Measurements from ENCODE around the gene PIP4K2A.

Gene PIP4K2A

DNA sequence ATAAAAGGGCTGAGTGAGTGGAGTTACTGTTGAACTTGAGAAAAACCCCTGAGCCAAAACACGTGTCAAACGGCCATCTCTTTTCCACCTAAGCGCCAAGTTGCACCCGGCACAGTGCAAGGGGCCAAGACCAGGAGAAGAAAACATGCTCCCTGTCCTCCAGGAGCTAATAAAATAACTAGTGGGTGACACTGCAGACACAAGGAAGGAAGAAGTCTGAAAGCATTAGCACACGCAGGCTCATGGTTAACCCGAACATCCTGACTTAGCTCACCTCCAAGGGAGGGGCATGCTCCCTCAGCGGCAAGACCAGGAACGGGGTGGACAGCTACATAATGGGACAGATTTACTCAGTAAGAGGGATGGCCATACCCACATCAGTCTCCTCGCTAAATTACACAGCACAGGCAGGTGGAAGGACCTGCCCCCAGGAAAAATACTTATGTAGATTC is 65.0 kb downstream of the PIP4K2A start:
- H4K8ac ChIP-seq (ENCODE audit: low read depth, low read length) = no peak overlapping the region
- no peaks in the 10 kb centered on the region for H3K27me3 ChIP-seq (ENCODE audit: insufficient read depth, low read length, poor library complexity)
- no peak overlapping the region for H3K4me3 ChIP-seq (ENCODE audit: low read length)
- H3K23ac ChIP-seq (ENCODE audit: low read length) = no peak overlapping the region
- no peak overlapping the region for H3K4ac ChIP-seq (ENCODE audit: low read depth, low read length)
- no peak for DNase-seq
- peaks cover 3% of the 10 kb centered on the region for H3K79me1 ChIP-seq (ENCODE audit: low read length)
- H2BK120ac ChIP-seq (ENCODE audit: low read depth, low read length) = no peak overlapping the region
- no peak overlapping the region for H3K9ac ChIP-seq (ENCODE audit: low read length)
- peak overlapping the region; percentile 25 for H2BK5ac ChIP-seq (ENCODE audit: low read length)
- no peak overlapping the region for H3K27ac ChIP-seq (ENCODE audit: low read depth, low read length)
- no peak overlapping the region for H4K5ac ChIP-seq (ENCODE audit: low read length)
- H3K36me3 ChIP-seq (ENCODE audit: control insufficient read depth, insufficient read depth, low read length) = no peaks in the 10 kb centered on the region
- H2AK5ac ChIP-seq (ENCODE audit: low read length) = no peak overlapping the region
- H3K56ac ChIP-seq (ENCODE audit: low read length) = no peak overlapping the region
- no peak overlapping the region for H2BK15ac ChIP-seq (replicated peaks; ENCODE audit: low read depth)
- H3K18ac ChIP-seq (ENCODE audit: low read length) = no peak overlapping the region
- no peak overlapping the region for H3K4me2 ChIP-seq (ENCODE audit: low read length)
- H3K4me1 ChIP-seq (ENCODE audit: control insufficient read depth, low read depth, low read length) = peaks cover 23% of the 10 kb centered on the region
- peaks cover 2% of the 10 kb centered on the region for H3K79me2 ChIP-seq (ENCODE audit: control insufficient read depth, insufficient read depth, low read length)
- WGBS (ENCODE audit: extremely low coverage, insufficient coverage, low lambda C conversion rate) = no CpG with 5 or more reads among the region's 9 CpGs

DNA sequence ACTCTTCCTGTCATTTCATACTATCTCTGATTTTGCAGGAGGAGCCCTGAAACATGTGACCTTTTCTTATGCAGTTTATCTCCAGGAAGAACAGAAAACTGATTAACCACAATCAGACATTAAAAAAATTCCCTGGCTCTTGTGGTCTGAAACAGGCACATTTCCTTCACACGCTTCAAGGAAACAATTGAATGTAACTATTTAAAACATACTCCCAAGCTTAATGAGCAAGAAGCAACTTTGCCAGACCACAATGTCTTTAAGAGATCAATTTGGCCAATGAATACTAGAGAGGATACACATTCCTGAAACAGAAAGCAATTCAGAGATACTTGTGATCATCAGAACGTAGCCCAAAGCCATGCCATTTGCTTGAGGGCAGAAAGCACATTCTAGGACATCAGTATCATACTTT is 65.8 kb downstream of the PIP4K2A start:
- H3K4me3 ChIP-seq (ENCODE audit: low read length) = no peak overlapping the region
- WGBS (ENCODE audit: extremely low coverage, insufficient coverage, low lambda C conversion rate) = no CpG with 5 or more reads among the region's 2 CpGs
- no peaks in the 10 kb centered on the region for H3K27me3 ChIP-seq (ENCODE audit: insufficient read depth, low read length, poor library complexity)
- H3K9ac ChIP-seq (ENCODE audit: low read length) = no peak overlapping the region
- peak; percentile 57 for DNase-seq
- H3K27ac ChIP-seq (ENCODE audit: low read depth, low read length) = no peak overlapping the region
- H3K18ac ChIP-seq (ENCODE audit: low read length) = no peak overlapping the region
- H3K23ac ChIP-seq (ENCODE audit: low read length) = no peak overlapping the region
- H3K79me1 ChIP-seq (ENCODE audit: low read length) = peaks cover 5% of the 10 kb centered on the region
- no peak overlapping the region for H2AK5ac ChIP-seq (ENCODE audit: low read length)
- no peaks in the 10 kb centered on the region for H3K79me2 ChIP-seq (ENCODE audit: control insufficient read depth, insufficient read depth, low read length)
- H2BK120ac ChIP-seq (ENCODE audit: low read depth, low read length) = no peak overlapping the region
- peaks cover 27% of the 10 kb centered on the region for H3K4me1 ChIP-seq (ENCODE audit: control insufficient read depth, low read depth, low read length)
- no peak overlapping the region for H4K8ac ChIP-seq (ENCODE audit: low read depth, low read length)
- H3K36me3 ChIP-seq (ENCODE audit: control insufficient read depth, insufficient read depth, low read length) = no peaks in the 10 kb centered on the region
- no peak overlapping the region for H2BK15ac ChIP-seq (replicated peaks; ENCODE audit: low read depth)
- H3K4me2 ChIP-seq (ENCODE audit: low read length) = no peak overlapping the region
- no peak overlapping the region for H4K5ac ChIP-seq (ENCODE audit: low read length)
- H3K4ac ChIP-seq (ENCODE audit: low read depth, low read length) = no peak overlapping the region
- H2BK5ac ChIP-seq (ENCODE audit: low read length) = no peak overlapping the region
- no peak overlapping the region for H3K56ac ChIP-seq (ENCODE audit: low read length)

DNA sequence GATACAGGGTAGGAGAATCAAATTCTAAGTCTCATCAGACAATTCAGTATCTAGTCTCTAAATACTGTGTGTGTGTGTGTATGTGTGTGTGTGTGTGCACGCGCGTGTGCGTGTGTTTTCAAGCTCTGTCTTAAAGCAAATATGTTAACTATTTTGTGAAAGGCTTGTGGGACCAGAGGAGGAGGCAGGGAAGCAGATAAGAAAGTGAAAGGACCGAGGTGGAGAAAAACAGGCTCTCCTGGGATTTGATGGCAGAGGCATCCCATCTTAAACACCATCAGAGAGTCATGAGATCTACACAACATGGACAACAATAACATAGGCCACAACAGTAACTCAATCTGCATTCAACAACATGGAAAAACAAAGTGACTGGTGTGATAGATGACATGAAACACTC is 67.1 kb downstream of the PIP4K2A start:
- peaks cover 5% of the 10 kb centered on the region for H3K79me1 ChIP-seq (ENCODE audit: low read length)
- DNase-seq = peak; percentile 70
- H2BK5ac ChIP-seq (ENCODE audit: low read length) = peak overlapping the region; percentile 6
- no peak overlapping the region for H3K23ac ChIP-seq (ENCODE audit: low read length)
- H3K79me2 ChIP-seq (ENCODE audit: control insufficient read depth, insufficient read depth, low read length) = no peaks in the 10 kb centered on the region
- no peak overlapping the region for H2BK120ac ChIP-seq (ENCODE audit: low read depth, low read length)
- no peak overlapping the region for H3K4me3 ChIP-seq (ENCODE audit: low read length)
- H3K4me1 ChIP-seq (ENCODE audit: control insufficient read depth, low read depth, low read length) = peaks cover 25% of the 10 kb centered on the region
- H3K18ac ChIP-seq (ENCODE audit: low read length) = peak overlapping the region; percentile 86
- H4K8ac ChIP-seq (ENCODE audit: low read depth, low read length) = peak overlapping the region; percentile 41
- no CpG with 5 or more reads among the region's 5 CpGs for WGBS (ENCODE audit: extremely low coverage, insufficient coverage, low lambda C conversion rate)
- no peak overlapping the region for H3K9ac ChIP-seq (ENCODE audit: low read length)
- no peaks in the 10 kb centered on the region for H3K27me3 ChIP-seq (ENCODE audit: insufficient read depth, low read length, poor library complexity)
- H4K5ac ChIP-seq (ENCODE audit: low read length) = no peak overlapping the region
- H3K36me3 ChIP-seq (ENCODE audit: control insufficient read depth, insufficient read depth, low read length) = no peaks in the 10 kb centered on the region
- H3K4me2 ChIP-seq (ENCODE audit: low read length) = no peak overlapping the region
- H3K4ac ChIP-seq (ENCODE audit: low read depth, low read length) = no peak overlapping the region
- H2AK5ac ChIP-seq (ENCODE audit: low read length) = no peak overlapping the region
- peak overlapping the region; percentile 67 for H3K27ac ChIP-seq (ENCODE audit: low read depth, low read length)
- H3K56ac ChIP-seq (ENCODE audit: low read length) = no peak overlapping the region
- H2BK15ac ChIP-seq (replicated peaks; ENCODE audit: low read depth) = no peak overlapping the region

DNA sequence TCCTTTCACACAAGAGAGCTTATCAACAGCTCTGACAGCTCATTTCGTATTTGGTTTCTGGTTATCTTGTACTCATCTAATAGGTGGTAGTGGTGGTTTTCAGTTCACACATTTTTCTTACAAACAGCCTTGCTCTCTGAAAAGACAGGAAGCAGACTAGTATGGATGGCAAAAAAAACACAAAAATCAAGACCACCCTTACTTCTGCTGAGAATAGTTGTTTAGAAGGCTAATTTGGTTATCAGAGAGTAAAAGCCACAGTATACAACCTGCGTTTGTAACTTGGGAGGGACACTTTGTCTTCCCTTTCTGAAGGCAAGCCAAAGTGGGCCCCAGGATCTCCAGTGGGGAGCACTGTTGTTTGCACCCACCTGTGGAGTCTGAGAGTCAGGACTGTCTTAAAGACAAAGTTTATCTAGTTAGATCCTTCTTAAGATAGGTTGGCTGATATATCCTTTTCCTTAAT is 68.0 kb downstream of the PIP4K2A start:
- Histone ChIP-seq H3K27me3 (ENCODE audit: insufficient read depth, low read length, poor library complexity) (no peaks in the 10 kb centered on the region), H2BK5ac (ENCODE audit: low read length) (no peak overlapping the region), H3K9ac (ENCODE audit: low read length) (no peak overlapping the region), H4K5ac (ENCODE audit: low read length) (no peak overlapping the region), H4K8ac (ENCODE audit: low read depth, low read length) (no peak overlapping the region), H3K79me2 (ENCODE audit: control insufficient read depth, insufficient read depth, low read length) (no peaks in the 10 kb centered on the region), H3K4ac (ENCODE audit: low read depth, low read length) (no peak overlapping the region), H3K27ac (ENCODE audit: low read depth, low read length) (no peak overlapping the region), H3K23ac (ENCODE audit: low read length) (no peak overlapping the region), H2AK5ac (ENCODE audit: low read length) (no peak overlapping the region), H3K18ac (ENCODE audit: low read length) (no peak overlapping the region), H3K4me3 (ENCODE audit: low read length) (no peak overlapping the region), H3K4me1 (ENCODE audit: control insufficient read depth, low read depth, low read length) (peaks cover 25% of the 10 kb centered on the region), H2BK120ac (ENCODE audit: low read depth, low read length) (no peak overlapping the region), H2BK15ac (replicated peaks; ENCODE audit: low read depth) (no peak overlapping the region), H3K36me3 (ENCODE audit: control insufficient read depth, insufficient read depth, low read length) (no peaks in the 10 kb centered on the region), H3K79me1 (ENCODE audit: low read length) (peaks cover 7% of the 10 kb centered on the region), H3K4me2 (ENCODE audit: low read length) (no peak overlapping the region), H3K56ac (ENCODE audit: low read length) (no peak overlapping the region)
- WGBS (ENCODE audit: extremely low coverage, insufficient coverage, low lambda C conversion rate) = no CpG with 5 or more reads among the region's 2 CpGs
- DNase-seq = peak; percentile 52

DNA sequence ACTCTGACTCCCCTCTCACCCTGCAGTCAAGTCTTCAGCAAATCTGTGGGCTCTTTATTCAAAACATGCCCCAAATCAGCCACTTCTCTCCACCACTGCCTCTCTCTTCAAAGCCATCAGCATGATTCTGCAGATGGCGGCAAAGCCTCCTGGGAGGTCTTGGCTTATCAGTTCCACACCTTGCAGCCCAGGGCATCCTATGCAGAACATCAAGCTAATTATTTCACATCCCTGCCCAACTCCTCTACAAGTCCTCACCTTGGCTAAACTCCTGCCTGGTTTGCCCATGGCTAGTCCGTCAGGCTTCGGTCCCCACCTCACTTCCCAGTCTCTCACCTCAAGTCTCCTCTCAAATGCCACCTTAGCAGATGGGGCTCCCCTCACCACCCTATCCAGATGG is 70.2 kb downstream of the PIP4K2A start:
- peaks cover 4% of the 10 kb centered on the region for H3K79me1 ChIP-seq (ENCODE audit: low read length)
- H3K56ac ChIP-seq (ENCODE audit: low read length) = no peak overlapping the region
- no peak overlapping the region for H2AK5ac ChIP-seq (ENCODE audit: low read length)
- no peak overlapping the region for H3K23ac ChIP-seq (ENCODE audit: low read length)
- no peaks in the 10 kb centered on the region for H3K79me2 ChIP-seq (ENCODE audit: control insufficient read depth, insufficient read depth, low read length)
- H3K27ac ChIP-seq (ENCODE audit: low read depth, low read length) = no peak overlapping the region
- peaks cover 21% of the 10 kb centered on the region for H3K4me1 ChIP-seq (ENCODE audit: control insufficient read depth, low read depth, low read length)
- H3K4ac ChIP-seq (ENCODE audit: low read depth, low read length) = no peak overlapping the region
- no peak overlapping the region for H2BK15ac ChIP-seq (replicated peaks; ENCODE audit: low read depth)
- H2BK120ac ChIP-seq (ENCODE audit: low read depth, low read length) = no peak overlapping the region
- no peaks in the 10 kb centered on the region for H3K27me3 ChIP-seq (ENCODE audit: insufficient read depth, low read length, poor library complexity)
- no CpG with 5 or more reads among the region's 3 CpGs for WGBS (ENCODE audit: extremely low coverage, insufficient coverage, low lambda C conversion rate)
- H4K5ac ChIP-seq (ENCODE audit: low read length) = no peak overlapping the region
- DNase-seq = no peak
- H4K8ac ChIP-seq (ENCODE audit: low read depth, low read length) = no peak overlapping the region
- H3K18ac ChIP-seq (ENCODE audit: low read length) = no peak overlapping the region
- no peak overlapping the region for H3K9ac ChIP-seq (ENCODE audit: low read length)
- no peak overlapping the region for H3K4me3 ChIP-seq (ENCODE audit: low read length)
- no peaks in the 10 kb centered on the region for H3K36me3 ChIP-seq (ENCODE audit: control insufficient read depth, insufficient read depth, low read length)
- no peak overlapping the region for H2BK5ac ChIP-seq (ENCODE audit: low read length)
- no peak overlapping the region for H3K4me2 ChIP-seq (ENCODE audit: low read length)

DNA sequence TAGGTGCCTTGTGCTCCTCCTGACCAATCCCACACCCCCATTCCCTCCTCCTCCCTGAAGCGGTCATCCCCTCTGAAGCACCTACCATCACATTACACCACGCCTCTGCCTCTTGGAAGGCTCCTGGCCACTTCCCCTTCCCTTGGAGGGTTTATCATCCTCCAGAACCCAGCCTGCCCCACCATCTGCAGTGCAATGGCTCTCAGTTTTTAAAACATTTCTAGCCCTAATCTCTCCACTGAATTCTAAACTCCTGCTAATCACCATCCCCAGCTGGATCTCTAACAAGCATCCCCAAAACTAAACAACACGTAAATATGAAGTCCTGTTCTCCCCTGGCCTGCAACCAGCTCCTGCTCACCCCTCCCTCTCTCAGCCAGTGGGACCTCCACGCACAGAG is 70.6 kb downstream of the PIP4K2A start:
- Histone ChIP-seq H3K27me3 (ENCODE audit: insufficient read depth, low read length, poor library complexity) (no peaks in the 10 kb centered on the region), H3K4ac (ENCODE audit: low read depth, low read length) (no peak overlapping the region), H2BK15ac (replicated peaks; ENCODE audit: low read depth) (no peak overlapping the region), H3K23ac (ENCODE audit: low read length) (no peak overlapping the region), H3K27ac (ENCODE audit: low read depth, low read length) (no peak overlapping the region), H3K9ac (ENCODE audit: low read length) (no peak overlapping the region), H2BK120ac (ENCODE audit: low read depth, low read length) (no peak overlapping the region), H2AK5ac (ENCODE audit: low read length) (no peak overlapping the region), H3K18ac (ENCODE audit: low read length) (no peak overlapping the region), H2BK5ac (ENCODE audit: low read length) (no peak overlapping the region), H3K79me1 (ENCODE audit: low read length) (peaks cover 4% of the 10 kb centered on the region), H3K56ac (ENCODE audit: low read length) (no peak overlapping the region), H3K36me3 (ENCODE audit: control insufficient read depth, insufficient read depth, low read length) (no peaks in the 10 kb centered on the region), H3K79me2 (ENCODE audit: control insufficient read depth, insufficient read depth, low read length) (no peaks in the 10 kb centered on the region), H3K4me1 (ENCODE audit: control insufficient read depth, low read depth, low read length) (peaks cover 21% of the 10 kb centered on the region), H3K4me2 (ENCODE audit: low read length) (no peak overlapping the region), H4K8ac (ENCODE audit: low read depth, low read length) (no peak overlapping the region), H4K5ac (ENCODE audit: low read length) (no peak overlapping the region), H3K4me3 (ENCODE audit: low read length) (no peak overlapping the region)
- WGBS (ENCODE audit: extremely low coverage, insufficient coverage, low lambda C conversion rate) = no CpG with 5 or more reads among the region's 4 CpGs
- no peak for DNase-seq
